HG03442 (cell line): ENCODE data around the gene MRLN.
A peak's percentile ranks its signal among the peaks of the same experiment; 100 is the strongest.
"Not testable (repeated sequence)": the region's sequence is repeated elsewhere in the genome, so short reads cannot be mapped to it uniquely, and the experiment has no call there.

ENCODE experiments used
- ATAC-seq: cut with Tn5 transposase; IDR thresholded peaks from one replicate; pipeline ENCODE4 v1.9.1; 2021; ENCODE audit warnings: mild to moderate bottlenecking, moderate library complexity; ENCODE audit not compliant: unreplicated experiment

MRLN gene

GRCh38 chr10:59748834-59749233 is 4.4 kb downstream of the MRLN start:
- peak; percentile 84 for ATAC-seq

GRCh38 chr10:59745163-59745650 is 8.0 kb downstream of the MRLN start:
- no peak for ATAC-seq

- not testable (repeated sequence) for ATAC-seq
Measured at GRCh38 chr10:59744762-59745161, 8.5 kb downstream of the MRLN start.

GRCh38 chr10:59744156-59744555 is 9.1 kb downstream of the MRLN start:
- not testable (repeated sequence) for ATAC-seq

GRCh38 chr10:59741583-59741982 is 11.7 kb downstream of the MRLN start:
- ATAC-seq = no peak

- ATAC-seq = no peak
Measured at GRCh38 chr10:59741048-59741447, 12.2 kb downstream of the MRLN start.

- ATAC-seq = no peak
Measured at GRCh38 chr10:59736749-59737148, 16.5 kb downstream of the MRLN start.

- ATAC-seq = no peak
Measured at GRCh38 chr10:59735296-59735695, 18.0 kb downstream of the MRLN start.

GRCh38 chr10:59734014-59734462 is 19.2 kb downstream of the MRLN start:
- no peak for ATAC-seq

- ATAC-seq = not testable (repeated sequence)
Measured at GRCh38 chr10:59733321-59734013, 19.8 kb downstream of the MRLN start.

- ATAC-seq = not testable (repeated sequence)
Measured at GRCh38 chr10:59732849-59733248, 20.4 kb downstream of the MRLN start.

- not testable (repeated sequence) for ATAC-seq
Measured at GRCh38 chr10:59729167-59729566, 24.1 kb downstream of the MRLN start.

- ATAC-seq = no peak
Measured at GRCh38 chr10:59724098-59724938, 28.9 kb downstream of the MRLN start.

GRCh38 chr10:59720377-59720776 is 32.9 kb downstream of the MRLN start:
- ATAC-seq = no peak

- ATAC-seq = no peak
Measured at GRCh38 chr10:59719374-59719773, 33.9 kb downstream of the MRLN start.

GRCh38 chr10:59718257-59718656 is 35.0 kb downstream of the MRLN start:
- ATAC-seq = no peak

GRCh38 chr10:59713196-59713821 is 39.9 kb downstream of the MRLN start:
- no peak for ATAC-seq

- ATAC-seq = no peak
Measured at GRCh38 chr10:59711871-59712494, 41.3 kb downstream of the MRLN start.

- peak; percentile 92 for ATAC-seq
Measured at GRCh38 chr10:59709395-59710125, 43.7 kb downstream of the MRLN start, which contains the start of gene SLC16A9. TSS of gene SLC16A9 (minus strand) at chr10:59709850. CDS start at chr10:59684291, 25,559 bp downstream.

- ATAC-seq = peak; percentile 28
Measured at GRCh38 chr10:59708816-59709394, 44.4 kb downstream of the MRLN start.
